ENCODE data around the gene RESP18. TPM values are rescaled to one million over a fixed set of nuclear protein-coding genes. Genes with fewer than 3 reads are reported as not detected.

Gene RESP18
- total and polyA plus RNA-seq, 2 of the 4 experiments (the other 2 are of a cell fraction): not detected

DNA sequence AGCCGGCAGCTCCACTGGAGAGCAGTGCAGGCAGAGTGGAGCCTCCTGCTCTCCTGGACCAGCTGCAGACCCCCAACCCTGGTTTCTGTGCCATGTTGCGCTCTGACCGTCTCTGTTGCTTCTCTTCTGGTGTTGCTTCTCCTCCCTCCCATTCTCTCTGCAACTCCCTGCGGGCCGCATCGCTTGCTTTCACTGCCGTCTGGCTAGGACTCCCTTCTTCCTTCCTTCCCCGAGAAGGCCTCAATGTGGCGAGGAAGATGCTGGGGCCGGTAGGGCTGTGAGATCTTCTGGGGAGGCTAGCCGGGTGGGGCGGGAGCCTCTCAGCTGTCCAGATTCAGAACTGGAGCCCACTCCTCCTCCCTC, 47.2 kb downstream of the RESP18 start:
- H3K23ac ChIP-seq (ENCODE audit: low read depth, low read length): no peak overlapping the region
- BruUV-seq (replicated peaks): no TSS peak
- in situ Hi-C loops (cut with MboI; ENCODE audit: low sequenced_read_pairs): no loop called here
- no peak overlapping the region for H2BK15ac ChIP-seq (ENCODE audit: low read depth, low read length)
- TF ChIP-seq CEBPB (IDR thresholded peaks at IDR 0.05; ENCODE audit: low read depth, low read length) (no peak), RCOR1 (IDR thresholded peaks at IDR 0.05; ENCODE audit: insufficient replicate concordance, low read length) (no peak), MAFK (IDR thresholded peaks at IDR 0.05; ENCODE audit: low read depth, low read length) (no peak), MAZ (IDR thresholded peaks at IDR 0.05; ENCODE audit: borderline replicate concordance, low read depth, low read length) (no peak), RFX5 (IDR thresholded peaks at IDR 0.05; ENCODE audit: low read depth, low read length) (no peak), CHD1 (IDR thresholded peaks at IDR 0.05; ENCODE audit: low read depth, low read length) (no peak)
- TF ChIP-seq, protein P1, sequence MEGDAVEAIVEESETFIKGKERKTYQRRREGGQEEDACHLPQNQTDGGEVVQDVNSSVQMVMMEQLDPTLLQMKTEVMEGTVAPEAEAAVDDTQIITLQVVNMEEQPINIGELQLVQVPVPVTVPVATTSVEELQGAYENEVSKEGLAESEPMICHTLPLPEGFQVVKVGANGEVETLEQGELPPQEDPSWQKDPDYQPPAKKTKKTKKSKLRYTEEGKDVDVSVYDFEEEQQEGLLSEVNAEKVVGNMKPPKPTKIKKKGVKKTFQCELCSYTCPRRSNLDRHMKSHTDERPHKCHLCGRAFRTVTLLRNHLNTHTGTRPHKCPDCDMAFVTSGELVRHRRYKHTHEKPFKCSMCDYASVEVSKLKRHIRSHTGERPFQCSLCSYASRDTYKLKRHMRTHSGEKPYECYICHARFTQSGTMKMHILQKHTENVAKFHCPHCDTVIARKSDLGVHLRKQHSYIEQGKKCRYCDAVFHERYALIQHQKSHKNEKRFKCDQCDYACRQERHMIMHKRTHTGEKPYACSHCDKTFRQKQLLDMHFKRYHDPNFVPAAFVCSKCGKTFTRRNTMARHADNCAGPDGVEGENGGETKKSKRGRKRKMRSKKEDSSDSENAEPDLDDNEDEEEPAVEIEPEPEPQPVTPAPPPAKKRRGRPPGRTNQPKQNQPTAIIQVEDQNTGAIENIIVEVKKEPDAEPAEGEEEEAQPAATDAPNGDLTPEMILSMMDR (conservative IDR thresholded peaks at IDR 0.05; ENCODE audit: low read depth, low read length): no peak
- TF ChIP-seq, protein P2, sequence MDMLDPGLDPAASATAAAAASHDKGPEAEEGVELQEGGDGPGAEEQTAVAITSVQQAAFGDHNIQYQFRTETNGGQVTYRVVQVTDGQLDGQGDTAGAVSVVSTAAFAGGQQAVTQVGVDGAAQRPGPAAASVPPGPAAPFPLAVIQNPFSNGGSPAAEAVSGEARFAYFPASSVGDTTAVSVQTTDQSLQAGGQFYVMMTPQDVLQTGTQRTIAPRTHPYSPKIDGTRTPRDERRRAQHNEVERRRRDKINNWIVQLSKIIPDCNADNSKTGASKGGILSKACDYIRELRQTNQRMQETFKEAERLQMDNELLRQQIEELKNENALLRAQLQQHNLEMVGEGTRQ (IDR thresholded peaks at IDR 0.05; ENCODE audit: low read depth, low read length): no peak
- H3K27ac ChIP-seq (ENCODE audit: insufficient read depth, low read length): no peak overlapping the region
- H3K9me1 ChIP-seq (ENCODE audit: insufficient read depth, low read length): peaks cover 14% of the 10 kb centered on the region; the same call in 1 of the 2 replicates
- dilution Hi-C loops (cut with HindIII; ENCODE audit: low sequenced_read_pairs, unreplicated experiment): no loop called here
- no peak overlapping the region for H3K4ac ChIP-seq (ENCODE audit: low read depth, low read length)
- intact Hi-C loops (cut with micrococcal nuclease): no loop called here
- no peak overlapping the region for H2BK120ac ChIP-seq (ENCODE audit: low read depth, low read length)
- no peak overlapping the region for H4K91ac ChIP-seq (ENCODE audit: insufficient read depth, low read depth, low read length)
- no peak overlapping the region for H3K14ac ChIP-seq (replicated peaks; ENCODE audit: low read depth, low read length)
- no peak overlapping the region for H3K56ac ChIP-seq (ENCODE audit: extremely low read depth, insufficient read depth, low read length)
- no peak overlapping the region for H4K5ac ChIP-seq (ENCODE audit: low read depth, low read length)
- ChIA-PET POLR2A (ENCODE audit: unreplicated experiment) (no interaction called here), CTCF (no interaction called here)
- no peak overlapping the region for H2BK20ac ChIP-seq (ENCODE audit: low read depth, low read length)
- peaks cover 10 to 22% of the 10 kb centered on the region in 2 experiments for H3K79me1 ChIP-seq (ENCODE audit: low read depth in 1 of 2, low read length in 2 of 2)
- H2AK9ac ChIP-seq (replicated peaks; ENCODE audit: low read depth, low read length, poor library complexity): peak overlapping the region; percentile 63
- no peaks in the 10 kb centered on the region for H3K9me3 ChIP-seq (ENCODE audit: control insufficient read depth, insufficient read depth, low read length)
- no peak overlapping the region for H2AK5ac ChIP-seq (ENCODE audit: low read depth, low read length)
- no peaks in the 10 kb centered on the region for H3K27me3 ChIP-seq (ENCODE audit: control insufficient read depth, insufficient read depth, low read length)
- H3K36me3 ChIP-seq (ENCODE audit: control insufficient read depth, insufficient read depth, low read length): peaks cover 57% of the 10 kb centered on the region
- H4K20me1 ChIP-seq (ENCODE audit: insufficient read depth, low read length): peaks cover 10% of the 10 kb centered on the region; the same call in 1 of the 2 replicates
- peaks cover 14% of the 10 kb centered on the region for H3K4me1 ChIP-seq (ENCODE audit: control insufficient read depth, insufficient read depth, low read length)
- WGBS, 2 experiments (ENCODE audit: extremely low coverage in 2 of 2, insufficient read length in 1 of 2): no CpG with 5 or more reads among the region's 12 CpGs
- H3K18ac ChIP-seq (ENCODE audit: low read depth, low read length): no peak overlapping the region
- H3K4me3 ChIP-seq (ENCODE audit: insufficient read depth, low read depth, low read length): no peak overlapping the region
- DNase-seq (no peak), ATAC-seq (ENCODE audit: low read depth) (no peak)
- no peak overlapping the region for H2BK5ac ChIP-seq (ENCODE audit: low read depth, low read length, poor library complexity, severe bottlenecking)
- H4K8ac ChIP-seq (ENCODE audit: low read depth in 2 of 2, low read length in 2 of 2): no peak overlapping the region; a peak in 1 of 4 replicates
- H3K4me2 ChIP-seq (ENCODE audit: low read depth, low read length): no peak overlapping the region
- H3K9ac ChIP-seq (ENCODE audit: low read depth, low read length): no peak overlapping the region
- H2AFZ ChIP-seq (replicated peaks; ENCODE audit: low read length, poor library complexity): no peak overlapping the region

All from IMR-90 (cell line).